GM18505 (cell line): ENCODE data around the gene OR4F6.

Experiments used
- ATAC-seq: cut with Tn5 transposase; IDR thresholded peaks from one replicate; pipeline ENCODE4 v1.9.1; 2021; ENCODE audit not compliant: unreplicated experiment
- POLR2A ChIP-seq: IDR thresholded peaks from 4 replicates; pipeline ENCODE4 v1.6.1; 2011; ENCODE audit warnings: borderline replicate concordance; ENCODE audit not compliant: insufficient read depth, insufficient read length; ENCODE audit errors: extremely low read depth

Gene OR4F6

DNA sequence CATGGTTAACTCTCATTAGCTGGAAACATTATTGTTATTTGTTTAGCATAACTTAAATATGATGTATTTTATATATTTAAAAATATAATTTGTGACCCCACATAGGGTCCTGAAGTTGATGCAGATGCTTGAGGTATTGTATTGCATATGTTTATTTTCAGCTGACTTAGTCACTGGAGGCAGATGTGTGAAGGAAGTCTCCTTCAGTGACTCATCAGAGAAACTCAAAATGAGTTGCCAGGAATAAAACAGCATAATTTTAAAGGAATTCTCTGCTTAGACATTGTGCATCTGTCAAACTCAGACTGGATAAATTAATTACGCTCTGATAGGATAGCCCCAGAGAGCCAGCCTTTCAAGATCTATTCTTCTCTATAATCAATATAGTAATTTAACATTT is 7.9 kb upstream of the OR4F6 start:
- no peak for ATAC-seq
- no peak for TF ChIP-seq POLR2A

DNA sequence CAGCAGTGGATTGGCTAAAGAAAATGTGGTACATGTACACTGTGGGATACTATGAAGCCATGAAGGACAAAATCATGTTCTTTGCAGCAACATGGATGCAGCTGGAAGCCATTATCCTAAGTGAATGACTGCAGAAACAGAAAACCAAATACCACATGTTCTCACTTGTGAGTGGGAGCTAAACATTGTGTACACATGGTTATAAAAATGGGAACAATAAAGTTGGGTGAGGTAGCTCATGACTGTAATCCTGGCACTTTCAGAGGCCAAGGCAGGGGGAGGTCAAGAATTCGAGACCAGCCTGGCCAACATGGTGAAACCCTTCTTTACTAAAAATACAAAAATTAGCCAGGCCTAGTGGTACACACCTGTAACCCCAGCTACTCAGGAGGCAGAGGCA is 3.6 kb upstream of the OR4F6 start:
- no peak for TF ChIP-seq POLR2A
- ATAC-seq, result no peak

DNA sequence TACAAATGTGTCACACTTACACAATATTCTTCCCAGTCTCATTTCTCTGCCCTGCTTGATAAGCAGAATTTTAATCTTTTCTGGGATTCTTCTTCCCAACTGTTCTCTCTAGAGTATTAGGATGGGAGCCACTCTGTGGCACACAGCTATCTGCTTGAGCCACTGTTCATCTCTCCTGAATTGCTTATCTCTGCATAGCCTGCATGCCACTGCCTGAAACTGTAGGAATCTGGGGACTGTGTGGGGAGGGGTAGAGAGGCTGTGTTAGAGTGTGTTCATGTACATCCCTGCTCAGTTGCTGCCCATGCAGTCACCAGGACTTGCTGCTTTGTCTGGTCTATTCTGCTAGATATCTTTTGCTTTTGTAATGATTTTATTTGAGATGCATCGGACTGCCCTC is 2.3 kb upstream of the OR4F6 start:
- no peak for TF ChIP-seq POLR2A
- ATAC-seq, result no peak

DNA sequence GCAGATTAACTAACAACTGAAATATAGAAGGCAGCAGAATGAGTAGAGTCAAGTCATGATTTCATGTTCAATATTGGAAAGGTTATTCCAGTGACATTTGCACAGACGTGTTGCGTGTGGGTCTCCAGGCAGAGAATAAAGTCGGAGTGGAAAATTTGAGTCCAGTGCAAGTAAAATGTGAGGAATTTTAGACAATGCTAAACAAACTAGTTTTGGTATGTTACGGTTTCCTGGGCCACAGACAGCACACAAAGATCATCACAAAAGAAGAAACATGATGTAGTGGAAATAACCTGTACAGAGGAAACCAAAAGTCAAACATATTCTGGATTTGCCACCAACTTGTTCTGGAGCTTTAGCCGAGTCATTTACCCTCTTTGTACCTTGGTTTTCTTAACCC is 367 bp downstream of the OR4F6 start:
- no peak for TF ChIP-seq POLR2A
- ATAC-seq, result no peak

DNA sequence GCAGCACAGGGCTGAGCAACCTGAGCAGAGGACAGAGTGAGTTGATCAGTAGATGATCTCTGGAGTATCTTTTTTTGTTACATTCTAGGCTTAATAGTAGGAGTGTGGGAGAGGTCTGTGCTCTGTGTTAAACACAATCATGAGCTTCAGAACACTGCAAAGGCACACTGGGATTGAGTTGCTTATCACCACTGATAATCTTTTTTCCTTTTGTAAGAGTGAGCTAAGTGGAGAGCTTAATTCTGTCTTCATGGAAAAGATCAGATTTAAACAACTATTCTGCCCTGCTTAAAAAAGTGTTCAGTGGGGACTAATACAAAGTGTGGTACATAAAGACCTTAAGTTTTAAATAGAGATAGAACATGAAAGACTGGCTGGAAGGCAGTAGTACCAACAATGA is 1.1 kb downstream of the OR4F6 start:
- ATAC-seq, result no peak
- TF ChIP-seq POLR2A, result no peak

DNA sequence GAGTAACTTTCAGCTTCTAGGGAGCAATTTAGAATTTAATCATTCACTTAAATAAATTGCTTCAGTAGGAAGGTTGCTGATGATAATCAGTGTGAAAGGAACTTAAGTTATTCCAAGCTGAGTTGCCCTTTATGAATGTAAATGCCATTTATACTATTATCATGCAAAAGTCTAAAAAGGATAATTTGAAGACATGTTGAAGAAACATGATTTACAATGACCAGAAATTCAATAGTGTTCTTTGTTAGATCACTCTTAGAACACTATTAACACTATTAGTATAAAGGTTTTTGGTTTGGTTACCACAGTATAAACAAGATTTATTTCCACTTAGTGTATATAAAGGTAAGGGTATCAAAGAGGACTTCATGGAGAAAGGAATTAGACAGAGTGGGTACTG is 1.6 kb downstream of the OR4F6 start:
- ATAC-seq, result no peak
- TF ChIP-seq POLR2A, result no peak

DNA sequence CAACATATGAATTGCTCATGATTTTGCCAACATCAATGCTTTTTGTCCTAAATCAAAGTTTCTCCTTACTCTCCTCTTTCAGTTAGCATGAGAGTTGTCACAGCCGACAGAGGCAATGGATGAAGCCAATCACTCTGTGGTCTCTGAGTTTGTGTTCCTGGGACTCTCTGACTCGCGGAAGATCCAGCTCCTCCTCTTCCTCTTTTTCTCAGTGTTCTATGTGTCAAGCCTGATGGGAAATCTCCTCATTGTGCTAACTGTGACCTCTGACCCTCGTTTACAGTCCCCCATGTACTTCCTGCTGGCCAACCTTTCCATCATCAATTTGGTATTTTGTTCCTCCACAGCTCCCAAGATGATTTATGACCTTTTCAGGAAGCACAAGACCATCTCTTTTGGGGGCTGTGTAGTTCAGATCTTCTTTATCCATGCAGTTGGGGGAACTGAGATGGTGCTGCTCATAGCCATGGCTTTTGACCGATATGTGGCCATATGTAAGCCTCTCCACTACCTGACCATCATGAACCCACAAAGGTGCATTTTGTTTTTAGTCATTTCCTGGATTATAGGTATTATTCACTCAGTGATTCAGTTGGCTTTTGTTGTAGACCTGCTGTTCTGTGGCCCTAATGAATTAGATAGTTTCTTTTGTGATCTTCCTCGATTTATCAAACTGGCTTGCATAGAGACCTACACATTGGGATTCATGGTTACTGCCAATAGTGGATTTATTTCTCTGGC is 2.5 kb downstream of the OR4F6 start:
- ATAC-seq, result no peak
- TF ChIP-seq POLR2A, result no peak

DNA sequence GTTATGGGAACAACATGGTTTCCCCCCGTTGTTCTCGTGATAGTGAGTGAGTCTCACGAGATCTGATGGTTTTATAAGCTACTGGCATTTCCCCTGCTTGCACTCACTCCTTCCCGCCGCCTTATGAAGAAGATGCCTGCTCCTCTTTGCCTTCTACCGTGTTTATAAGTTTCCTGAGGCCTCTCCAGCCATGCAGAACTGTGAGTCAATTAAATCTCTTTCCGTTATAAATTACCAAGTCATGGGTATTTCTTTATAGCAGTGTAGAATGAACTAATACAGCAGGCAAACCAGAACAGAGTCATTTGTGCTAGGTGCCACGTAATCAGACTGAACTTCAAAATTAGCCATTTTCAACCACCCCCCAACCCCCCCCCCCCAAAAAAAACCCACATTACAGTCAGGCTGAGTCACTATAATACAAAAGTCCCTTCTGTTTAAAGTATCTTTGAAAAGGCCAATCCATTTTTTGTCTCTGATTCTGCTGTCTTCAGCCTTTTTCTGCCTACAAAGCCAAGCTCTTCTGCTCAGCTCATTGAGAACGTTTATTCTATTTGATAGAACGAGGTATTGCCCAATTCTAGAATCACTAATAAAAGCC is 4.1 kb downstream of the OR4F6 start:
- ATAC-seq, result no peak
- TF ChIP-seq POLR2A, result no peak

DNA sequence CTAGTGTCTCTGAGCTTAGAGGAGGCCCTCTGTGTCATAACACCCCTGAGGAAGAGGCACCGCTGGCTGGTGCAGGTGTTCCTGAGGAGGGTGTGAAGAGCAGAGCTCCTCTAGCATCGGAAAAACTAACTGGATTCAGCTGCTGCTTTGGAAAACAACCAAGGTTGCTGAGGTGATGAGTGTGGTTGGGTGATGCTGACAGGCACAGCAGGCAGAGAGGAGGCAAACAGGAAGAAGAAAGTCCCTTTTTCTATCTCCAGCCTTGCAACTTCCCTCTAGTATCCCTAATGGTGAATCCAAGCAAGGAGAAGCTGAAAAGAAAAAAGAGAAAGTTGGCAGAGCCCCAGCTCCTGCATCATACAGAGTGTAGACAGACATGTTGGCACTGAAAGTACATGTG is 4.9 kb downstream of the OR4F6 start:
- TF ChIP-seq POLR2A, result no peak
- ATAC-seq, result no peak

DNA sequence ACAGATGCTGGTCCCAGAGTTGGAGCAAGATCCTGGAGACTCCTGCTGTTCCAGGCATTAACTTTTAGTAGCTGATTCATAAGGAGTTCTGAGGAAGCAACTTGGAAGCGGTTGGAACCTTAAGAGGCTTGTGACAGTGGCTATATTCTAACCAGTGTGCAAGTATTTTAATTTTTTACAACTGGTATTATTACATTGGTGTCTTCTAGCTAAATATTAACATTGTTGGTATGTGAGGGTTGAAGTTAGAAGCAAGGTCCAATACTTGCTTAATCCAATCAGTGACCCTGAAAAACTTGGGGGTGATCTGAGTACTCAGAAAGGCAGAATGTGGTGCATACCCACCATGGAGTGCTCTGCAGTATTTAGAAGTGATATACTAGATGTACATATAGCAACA is 7.1 kb downstream of the OR4F6 start:
- ATAC-seq, result no peak

DNA sequence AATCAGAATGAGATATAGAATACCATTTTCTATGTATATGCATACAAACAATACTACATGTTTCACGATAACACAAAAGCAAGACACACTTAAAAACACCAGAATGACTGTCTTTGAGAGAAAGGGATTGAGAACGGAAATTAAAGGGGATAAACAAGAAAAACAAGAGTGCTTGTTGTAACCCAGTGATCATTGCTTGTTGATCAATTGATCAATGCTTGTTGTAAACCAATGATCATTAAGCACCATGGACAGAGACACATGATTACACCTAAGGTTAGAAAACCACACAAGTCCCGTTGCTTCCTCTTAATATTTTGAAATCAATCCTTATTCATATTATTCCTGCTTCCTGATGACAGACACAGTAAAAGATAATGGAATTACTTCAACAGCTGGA is 7.6 kb downstream of the OR4F6 start:
- no peak for TF ChIP-seq POLR2A
- no peak for ATAC-seq

More for the DNA sequence above, 7.1 kb downstream of the OR4F6 start:
- no peak for TF ChIP-seq POLR2A

DNA sequence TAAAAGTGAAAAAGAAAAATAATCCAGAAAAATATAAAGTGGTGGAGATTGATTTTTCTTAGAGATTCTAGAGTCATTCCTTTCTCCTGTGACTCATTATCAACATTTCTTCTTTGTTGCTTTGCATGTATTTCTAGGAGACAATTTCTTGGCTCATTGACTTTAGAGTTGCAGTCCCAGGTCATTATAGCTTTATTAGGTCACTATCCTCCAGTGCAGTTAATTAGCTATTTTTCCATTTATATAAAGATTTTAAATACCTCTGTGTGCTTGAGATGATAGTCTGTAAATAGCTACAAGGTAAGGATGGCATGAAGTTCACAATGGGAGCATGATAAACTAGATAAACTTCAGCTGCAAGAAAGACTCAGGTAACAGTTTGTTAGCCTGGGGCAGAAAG is 8.6 kb downstream of the OR4F6 start, which contains the start of gene OR4F15:
Gene OR4F15, plus strand, starts transcription at position 301 of the 400 bp plus-strand sequence. CDS start 5,985 bp downstream, outside the sequence.
- no peak for ATAC-seq
- no peak for TF ChIP-seq POLR2A

DNA sequence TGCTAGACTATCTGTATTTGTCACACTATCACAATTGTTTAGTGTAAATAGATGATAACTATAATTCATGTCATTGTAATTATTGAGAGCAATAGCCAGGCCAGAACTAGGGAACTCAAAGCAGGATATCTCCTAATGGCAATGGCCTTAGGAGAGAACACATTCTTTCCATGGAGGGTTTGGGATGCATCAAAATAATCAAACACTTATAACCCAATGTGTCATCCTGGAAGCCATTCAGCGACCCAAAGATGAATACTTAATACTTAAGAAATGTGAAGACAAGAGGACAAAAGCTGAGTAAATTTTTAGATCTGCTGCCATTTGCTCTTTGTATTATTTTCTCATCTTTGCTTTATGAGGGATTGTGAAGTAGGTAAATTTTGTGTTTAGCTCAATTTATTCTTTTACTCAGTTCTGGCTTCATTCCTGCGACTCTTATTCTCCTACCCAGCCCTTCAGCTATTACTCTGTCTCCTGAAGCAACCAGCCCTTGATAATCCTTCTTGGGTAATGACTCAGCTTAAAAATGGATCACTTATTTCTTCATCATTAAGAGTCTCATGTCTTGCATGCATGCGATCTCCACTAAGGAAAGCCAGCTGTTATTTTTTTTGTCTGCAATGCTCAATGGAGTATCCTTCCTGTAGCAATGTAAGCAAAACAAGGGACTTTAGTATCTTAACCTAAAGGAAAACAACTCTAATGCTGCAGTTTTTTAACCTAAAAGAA is 10.7 kb downstream of the OR4F6 start:
- TF ChIP-seq POLR2A, result no peak
- ATAC-seq, result no peak

DNA sequence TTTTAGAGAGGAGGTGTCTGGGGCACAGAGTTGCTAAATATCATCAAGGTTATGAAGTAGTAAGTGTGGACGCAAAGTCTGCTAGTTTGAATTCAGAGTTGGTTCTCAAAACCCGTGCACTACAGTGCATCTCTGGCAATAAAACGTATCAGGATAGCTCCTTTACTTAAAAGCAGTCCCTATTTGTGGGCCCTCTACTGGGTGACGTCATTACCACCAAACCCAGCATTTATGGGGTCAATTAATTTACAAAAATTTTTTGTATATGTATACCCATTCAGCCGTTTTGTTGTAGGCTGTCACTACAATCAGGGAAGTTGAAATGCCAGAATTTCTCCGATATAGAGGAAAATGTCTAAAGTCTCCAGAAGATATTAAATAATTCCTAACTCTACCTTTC is 17.5 kb downstream of the OR4F6 start:
- ATAC-seq, result no peak
- TF ChIP-seq POLR2A, result no peak

DNA sequence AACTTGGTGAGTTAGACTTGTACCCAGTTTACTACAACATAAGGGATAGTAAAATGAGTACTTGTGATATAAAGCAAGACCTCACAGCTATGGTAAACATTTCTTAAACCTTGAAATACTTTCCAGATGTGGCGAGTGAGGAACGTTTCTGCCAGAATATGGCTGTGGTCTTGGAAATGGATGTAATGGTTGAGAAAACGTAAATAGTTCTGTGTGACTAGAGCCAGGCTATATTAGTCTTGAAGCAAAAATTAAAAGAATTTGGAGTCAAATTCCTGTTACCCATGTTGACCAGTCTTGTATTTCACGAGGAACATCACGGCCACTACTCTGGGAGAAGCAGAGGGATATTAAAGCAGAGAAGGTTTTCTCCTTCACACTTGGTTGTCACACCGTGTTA is 23.9 kb downstream of the OR4F6 start:
- ATAC-seq, result no peak
- no peak for TF ChIP-seq POLR2A

DNA sequence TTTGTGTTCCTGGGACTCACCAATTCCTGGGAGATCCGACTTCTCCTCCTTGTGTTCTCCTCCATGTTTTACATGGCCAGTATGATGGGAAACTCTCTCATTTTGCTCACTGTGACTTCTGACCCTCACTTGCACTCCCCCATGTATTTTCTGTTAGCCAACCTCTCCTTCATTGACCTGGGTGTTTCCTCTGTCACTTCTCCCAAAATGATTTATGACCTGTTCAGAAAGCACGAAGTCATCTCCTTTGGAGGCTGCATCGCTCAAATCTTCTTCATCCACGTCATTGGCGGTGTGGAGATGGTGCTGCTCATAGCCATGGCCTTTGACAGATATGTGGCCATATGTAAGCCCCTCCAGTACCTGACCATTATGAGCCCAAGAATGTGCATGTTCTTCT is 25.5 kb downstream of the OR4F6 start:
- TF ChIP-seq POLR2A, result no peak
- ATAC-seq, result no peak
